IMR-90 (cell line): ENCODE measurements around the gene SLC16A5. TPM values are rescaled to one million over a fixed set of nuclear protein-coding genes. Genes with fewer than 3 reads are reported as not detected.
A peak's percentile ranks its signal among the peaks of the same experiment; 100 is the strongest.
"Not testable (repeated sequence)": the region's sequence is repeated elsewhere in the genome, so short reads cannot be mapped to it uniquely, and the experiment has no call there.

ENCODE experiments used
- ATAC-seq: fragments of 200-7000 bp; cut with Tn5 transposase; 2 replicates; pipeline ENCODE4 v1.9.1; 2020; ENCODE audit warnings: low read depth, mild to moderate bottlenecking, moderate library complexity
- BruUV-seq: library from RNA; stranded (reverse); fragments of 400-500 nt; replicated peaks from 2 replicates; lab custom pipeline; 2021; lab: Mats Ljungman, UMichigan
- CTCF ChIA-PET: fragments of 300-600 bp; formaldehyde crosslinking; extraction: SDS; loops from one replicate; lab custom pipeline; 2021; ENCODE audit warnings: antibody characterized with exemption; lab: Yijun Ruan, JAX
- POLR2A ChIA-PET: fragments of 300-600 bp; sonication (Branson Sonifier 250); formaldehyde crosslinking; loops from one replicate; lab custom pipeline; 2022; ENCODE audit warnings: antibody characterized with exemption; ENCODE audit not compliant: unreplicated experiment; lab: Charles Lee
- DNase-seq: peaks from one replicate; pipeline ENCODE4 v3.0.0; 2013
- H2AFZ ChIP-seq: replicated peaks from 2 replicates; pipeline ENCODE3; 2013; ENCODE audit warnings: low read length, mild to moderate bottlenecking; ENCODE audit not compliant: poor library complexity
- H2AK5ac ChIP-seq: 2 replicates; pipeline ENCODE4 v1.6.1; 2013; ENCODE audit warnings: low read depth, low read length, inconsistent platforms
- H2AK9ac ChIP-seq: replicated peaks from 2 replicates; pipeline ENCODE3; 2013; ENCODE audit warnings: mild to moderate bottlenecking, low read depth, low read length, moderate library complexity; ENCODE audit not compliant: poor library complexity
- H2BK120ac ChIP-seq: 2 replicates; pipeline ENCODE4 v1.6.1; 2013; ENCODE audit warnings: low read depth, low read length, inconsistent platforms
- H2BK15ac ChIP-seq: 3 replicates; pipeline ENCODE4 v1.6.1; 2013; ENCODE audit warnings: low read depth, low read length, inconsistent platforms
- H2BK20ac ChIP-seq: 2 replicates; pipeline ENCODE4 v1.6.1; 2013; ENCODE audit warnings: low read depth, mild to moderate bottlenecking, inconsistent platforms, low read length, moderate library complexity
- H2BK5ac ChIP-seq: 2 replicates; pipeline ENCODE4 v1.6.1; 2013; ENCODE audit warnings: mild to moderate bottlenecking, low read depth, low read length, inconsistent platforms; ENCODE audit not compliant: poor library complexity, severe bottlenecking
- H3K14ac ChIP-seq: replicated peaks from 2 replicates; pipeline ENCODE4 v1.6.1; 2013; ENCODE audit warnings: low read depth, low read length, inconsistent platforms
- H3K18ac ChIP-seq: 2 replicates; pipeline ENCODE4 v1.6.1; 2013; ENCODE audit warnings: low read depth, low read length, control low read depth
- H3K23ac ChIP-seq: 2 replicates; pipeline ENCODE4 v1.6.1; 2013; ENCODE audit warnings: low read depth, low read length, inconsistent platforms
- H3K27ac ChIP-seq: 2 replicates; pipeline ENCODE4 v1.5.1; 2013; ENCODE audit warnings: mild to moderate bottlenecking, control low read depth, low read length; ENCODE audit not compliant: insufficient read depth
- H3K27me3 ChIP-seq: 2 replicates; pipeline ENCODE4 v1.6.1; 2013; ENCODE audit warnings: low read length; ENCODE audit not compliant: control insufficient read depth, insufficient read depth
- H3K36me3 ChIP-seq: 2 replicates; pipeline ENCODE4 v1.6.1; 2013; ENCODE audit warnings: low read length, mixed read lengths; ENCODE audit not compliant: control insufficient read depth, insufficient read depth
- H3K4ac ChIP-seq: 2 replicates; pipeline ENCODE4 v1.6.1; 2013; ENCODE audit warnings: low read depth, low read length, inconsistent platforms
- H3K4me1 ChIP-seq: 2 replicates; pipeline ENCODE4 v1.6.1; 2013; ENCODE audit warnings: low read length, mixed read lengths; ENCODE audit not compliant: control insufficient read depth, insufficient read depth
- H3K4me2 ChIP-seq: 2 replicates; pipeline ENCODE4 v1.6.1; 2013; ENCODE audit warnings: low read depth, mild to moderate bottlenecking, control low read depth, low read length, moderate library complexity
- H3K4me3 ChIP-seq: 2 replicates; pipeline ENCODE4 v1.5.1; 2013; ENCODE audit warnings: low read depth, mild to moderate bottlenecking, control low read depth, low read length, moderate library complexity; ENCODE audit not compliant: insufficient read depth
- H3K56ac ChIP-seq: 2 replicates; pipeline ENCODE4 v1.6.1; 2013; ENCODE audit warnings: low read length, inconsistent platforms; ENCODE audit not compliant: insufficient read depth; ENCODE audit errors: extremely low read depth
- H3K79me1 ChIP-seq, 2 experiments: 2 replicates each; pipeline ENCODE4 v1.6.1; 2013; ENCODE audit warnings: low read length in 2 of 2, inconsistent platforms in 1 of 2, low read depth in 1 of 2
- H3K9ac ChIP-seq: 2 replicates; pipeline ENCODE4 v1.6.1; 2013; ENCODE audit warnings: low read depth, low read length, control low read depth
- H3K9me1 ChIP-seq: 2 replicates; pipeline ENCODE4 v1.6.1; 2013; ENCODE audit warnings: low read length, inconsistent platforms; ENCODE audit not compliant: insufficient read depth
- H3K9me3 ChIP-seq: 2 replicates; pipeline ENCODE4 v1.6.1; 2013; ENCODE audit warnings: low read length; ENCODE audit not compliant: control insufficient read depth, insufficient read depth
- H4K20me1 ChIP-seq: 2 replicates; pipeline ENCODE4 v1.6.1; 2013; ENCODE audit warnings: low read length, inconsistent platforms; ENCODE audit not compliant: insufficient read depth
- H4K5ac ChIP-seq: 2 replicates; pipeline ENCODE4 v1.6.1; 2013; ENCODE audit warnings: mild to moderate bottlenecking, low read depth, low read length, control low read depth
- H4K8ac ChIP-seq, 2 experiments: 2 replicates each; pipeline ENCODE4 v1.6.1; 2013; ENCODE audit warnings: low read depth in 2 of 2, low read length in 2 of 2, control low read depth in 1 of 2, inconsistent platforms in 1 of 2
- H4K91ac ChIP-seq: 2 replicates; pipeline ENCODE4 v1.6.1; 2013; ENCODE audit warnings: low read depth, low read length, inconsistent platforms; ENCODE audit not compliant: insufficient read depth
- WGBS, 2 experiments: methylation state at CpG; one replicate each; pipeline versions ENCODE4 v1.1.5 to v1.1.7; 2013; ENCODE audit warnings: missing lambda C conversion rate in 2 of 2; ENCODE audit not compliant: insufficient read length in 1 of 2; ENCODE audit errors: extremely low coverage in 2 of 2; 5-methylcytosine and 5-hydroxymethylcytosine counted together
- dilution Hi-C: fragments of 300-500 bp; cut with HindIII; formaldehyde crosslinking; loops from one replicate; pipeline ENCODE4 v1.14.3; 2018; ENCODE audit warnings: low sequenced_read_pairs; ENCODE audit not compliant: unreplicated experiment
- in situ Hi-C: fragments of 300-500 bp; cut with MboI; formaldehyde crosslinking; loops from 3 replicates; pipeline ENCODE4 v1.14.3; 2019; ENCODE audit warnings: low sequenced_read_pairs, inconsistent platforms, mixed read lengths
- intact Hi-C: fragments of 100-400 bp; cut with micrococcal nuclease; formaldehyde crosslinking; loops from 2 replicates; pipeline ENCODE4 v1.10.0; 2022
- polyA plus RNA-seq, 3 experiments: library from polyadenylated mRNA; depleted of rRNA; stranded (reverse); fragments of >200 nt; gene quantifications; 2 replicates each; pipeline ENCODE4 v1.2.3, GENCODE V29; 2012; ENCODE audit warnings: low replicate concordance in 1 of 3
- total RNA-seq: library from RNA; depleted of rRNA; stranded (reverse); fragments of >200 nt; gene quantifications from 2 replicates; pipeline ENCODE4 v1.2.3, GENCODE V29; 2012

SLC16A5 gene
- total and polyA plus RNA-seq, 2 of the 4 experiments (the other 2 are of a cell fraction), result 1.8 to 7.1 TPM

GRCh38 chr17:75132018-75133000 lies 44.6 kb downstream of the SLC16A5 start:
- H2BK15ac ChIP-seq, BruUV-seq, H3K27me3 ChIP-seq, H3K23ac ChIP-seq, H3K9me3 ChIP-seq, H3K4me1 ChIP-seq, intact Hi-C loops, H2BK20ac ChIP-seq, in situ Hi-C loops, DNase-seq, dilution Hi-C loops: not testable (repeated sequence)
- ATAC-seq, result peak; percentile 1; the same call in 1 of the 2 replicates
- Histone ChIP-seq H3K4me3 (peak overlapping the region; percentile 91), H3K14ac (peak overlapping the region; percentile 91), H4K8ac (peak overlapping the region; percentile 92 to 97), H2BK5ac (peak overlapping the region; percentile 64), H4K20me1 (peaks cover 12% of the 10 kb centered on the region; the same call in 1 of the 2 replicates), H3K9ac (peak overlapping the region; percentile 85), H3K79me1 (peaks cover 13 to 58% of the 10 kb centered on the region in 2 experiments), H3K4me2 (peak overlapping the region; percentile 80), H2AK9ac (peak overlapping the region; percentile 68), H2BK120ac (peak overlapping the region; percentile 24; the same call in 1 of the 2 replicates), H4K91ac (peak overlapping the region; percentile 61), H3K9me1 (peaks cover 12% of the 10 kb centered on the region; the same call in 1 of the 2 replicates), H3K18ac (peak overlapping the region; percentile 81), H3K36me3 (peaks cover 21% of the 10 kb centered on the region), H3K56ac (0 out of 2 replicates have a peak overlapping the region, but pooled peaks have one; percentile 47), H2AFZ (peak overlapping the region; percentile 95), H3K27ac (peak overlapping the region; percentile 87), H3K4ac (peak overlapping the region; percentile 89), H4K5ac (peak overlapping the region; percentile 98), H2AK5ac (peak overlapping the region; percentile 64)
- ChIA-PET POLR2A (interaction anchor here (0.7 to 0.9 kb wide), 2 partner anchors 11 to 84 kb away, joined by 4 to 16 read pairs; no protein-coding TSS in a partner anchor), CTCF (interaction anchor here (0.6 to 1.9 kb wide), 3 partner anchors 18 to 73 kb away, joined by 3 to 10 read pairs (median 4); no protein-coding TSS in a partner anchor)
- WGBS, 2 experiments, result 84% methylated on average over 15 of the region's 40 CpGs; no CpG with 5 or more reads in 1 of the 2 experiments
